NCI-H510A (cell line): ENCODE data around the gene PDE2A.

Experiments
- DNase-seq: peaks from one replicate; lab custom pipeline; 2025; lab: John Stamatoyannopoulos, UW

PDE2A gene

GRCh38 chr11:72655896-72656464 is 18.2 kb downstream of the PDE2A start:
- DNase-seq = no peak

DNA sequence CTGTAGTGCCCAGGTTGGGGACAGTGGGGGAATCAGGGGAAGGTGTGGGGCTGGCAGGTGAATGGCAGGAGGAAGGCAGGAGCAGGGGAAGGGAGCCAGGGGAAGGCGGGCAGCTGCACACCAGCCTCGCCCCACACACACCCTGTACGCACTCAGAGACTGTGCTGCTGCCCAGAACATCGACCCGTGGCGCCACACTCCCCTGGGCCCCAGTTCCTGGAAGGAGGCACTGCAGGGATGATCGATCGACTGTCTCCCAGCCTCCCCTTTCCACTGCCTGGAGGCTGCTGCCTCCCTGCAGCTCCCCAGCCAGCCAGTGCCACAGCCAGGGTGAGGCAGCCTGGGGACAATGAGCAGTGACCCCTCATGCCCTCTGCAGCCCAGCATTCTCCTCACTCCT is 19.2 kb downstream of the PDE2A start:
- no peak for DNase-seq

- no peak for DNase-seq
Observed at GRCh38 chr11:72653649-72654048, 20.6 kb downstream of the PDE2A start.

- peak; percentile 74 for DNase-seq
Observed at GRCh38 chr11:72652873-72653630, 21.2 kb downstream of the PDE2A start.

GRCh38 chr11:72652133-72652532 is 22.1 kb downstream of the PDE2A start:
- DNase-seq = no peak

GRCh38 chr11:72649215-72649976 is 24.8 kb downstream of the PDE2A start:
- no peak for DNase-seq

DNA sequence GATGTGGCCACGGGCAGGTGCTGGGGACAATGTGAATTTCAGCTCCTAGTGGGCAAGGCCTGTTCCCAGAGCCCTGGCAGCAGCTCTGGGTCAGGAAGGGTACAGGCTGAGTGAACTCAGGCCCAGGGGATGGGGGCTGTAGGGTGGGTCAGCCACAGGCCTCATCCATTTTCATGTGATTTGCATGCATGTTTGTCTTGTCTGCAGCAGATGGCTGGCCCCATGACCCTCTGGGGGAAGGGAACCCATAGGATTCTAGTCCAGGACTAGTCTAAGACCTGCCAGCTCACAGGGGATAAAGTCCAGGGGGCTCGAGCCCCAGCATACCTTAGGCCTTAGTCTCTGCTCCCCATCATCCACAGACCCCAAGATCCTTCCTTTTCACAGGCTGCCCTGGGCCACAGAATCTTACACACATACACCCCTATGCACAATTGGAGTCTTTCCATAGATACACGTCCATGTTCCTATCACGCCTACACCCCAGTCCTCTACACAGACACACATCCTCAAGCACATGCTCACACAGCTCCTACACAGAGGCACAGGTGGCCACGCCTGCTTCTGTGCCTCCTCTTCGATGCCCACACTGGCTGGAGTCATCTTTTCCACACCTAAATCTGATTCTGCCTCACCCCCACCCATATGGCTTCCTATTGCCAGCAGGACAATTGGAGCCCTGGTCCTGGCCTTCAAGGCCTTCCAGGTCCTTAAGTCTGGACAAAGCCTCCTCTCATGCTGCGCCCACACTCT is 25.7 kb downstream of the PDE2A start:
- DNase-seq = no peak

DNA sequence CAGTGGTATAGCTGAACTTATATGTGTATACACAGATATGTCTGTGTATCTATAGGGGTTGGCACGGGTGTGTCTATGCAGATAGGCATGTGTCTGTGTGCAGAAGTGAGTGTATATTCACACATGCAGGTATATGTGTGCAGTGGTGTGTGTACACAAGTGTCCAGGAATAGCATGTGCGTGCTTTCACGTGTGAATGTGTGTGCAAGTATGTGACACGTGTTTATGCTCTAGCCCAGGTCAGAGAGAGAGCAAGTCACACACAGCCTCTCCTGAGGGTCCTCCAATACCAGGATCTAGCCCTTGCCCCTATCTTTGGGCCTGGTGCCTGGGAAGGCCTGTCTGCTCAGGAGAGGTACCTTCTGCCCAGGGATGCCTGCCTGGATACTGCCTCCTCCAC is 26.3 kb downstream of the PDE2A start:
- no peak for DNase-seq

- DNase-seq = no peak
Observed at GRCh38 chr11:72646472-72646871, 27.8 kb downstream of the PDE2A start.

GRCh38 chr11:72646024-72646423 is 28.2 kb downstream of the PDE2A start:
- no peak for DNase-seq

DNA sequence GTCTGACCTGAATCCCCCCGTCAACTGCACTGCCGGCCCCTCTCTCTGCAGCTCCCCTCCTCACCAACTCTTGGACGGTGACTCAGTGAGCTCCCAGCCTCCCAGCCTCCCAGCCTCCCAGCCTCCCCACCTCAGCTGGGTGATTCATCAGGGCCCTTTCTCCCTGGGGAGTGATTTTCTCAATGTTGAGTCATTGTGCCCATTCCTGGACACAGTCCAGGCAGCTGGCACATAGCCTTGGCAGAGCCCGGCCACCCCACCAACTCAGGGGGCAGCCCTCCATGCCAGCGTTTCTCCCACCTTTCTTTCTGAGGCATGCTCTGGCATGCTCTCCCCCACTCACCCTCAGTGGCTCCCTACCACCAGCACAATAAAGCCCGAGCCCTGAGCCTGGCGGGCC is 30.7 kb downstream of the PDE2A start:
- DNase-seq = no peak

- DNase-seq = peak; percentile 19
Observed at GRCh38 chr11:72642884-72643522, 31.2 kb downstream of the PDE2A start.

GRCh38 chr11:72642043-72642883 is 32.0 kb downstream of the PDE2A start:
- no peak for DNase-seq

DNA sequence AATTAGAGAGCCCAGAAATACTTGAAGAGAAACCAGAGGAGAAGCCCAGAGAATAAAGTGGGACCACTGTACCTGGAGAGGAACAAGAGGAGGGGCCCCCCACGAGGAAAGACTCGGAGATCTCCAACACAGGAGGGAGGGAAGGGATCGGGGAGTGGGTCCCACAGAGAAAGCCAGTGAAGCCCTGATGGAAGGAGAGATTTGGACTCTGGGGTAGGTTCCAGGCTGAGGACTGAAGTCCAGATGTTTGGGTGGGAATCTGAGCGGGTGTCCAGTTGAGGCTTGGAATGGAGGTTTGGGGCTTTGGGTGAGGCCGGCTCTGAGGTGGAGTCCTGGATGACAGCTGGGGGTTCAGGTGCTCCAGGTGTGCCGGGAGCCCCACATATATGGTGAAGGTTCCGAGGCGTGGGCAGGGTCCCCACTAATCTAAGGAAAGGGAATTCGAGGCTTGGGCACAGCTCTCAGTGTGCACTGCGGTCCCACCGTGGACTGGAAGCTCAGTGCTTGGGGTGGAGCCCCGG is 32.6 kb downstream of the PDE2A start:
- DNase-seq = no peak

GRCh38 chr11:72639502-72640375 is 34.5 kb downstream of the PDE2A start:
- no peak for DNase-seq

DNA sequence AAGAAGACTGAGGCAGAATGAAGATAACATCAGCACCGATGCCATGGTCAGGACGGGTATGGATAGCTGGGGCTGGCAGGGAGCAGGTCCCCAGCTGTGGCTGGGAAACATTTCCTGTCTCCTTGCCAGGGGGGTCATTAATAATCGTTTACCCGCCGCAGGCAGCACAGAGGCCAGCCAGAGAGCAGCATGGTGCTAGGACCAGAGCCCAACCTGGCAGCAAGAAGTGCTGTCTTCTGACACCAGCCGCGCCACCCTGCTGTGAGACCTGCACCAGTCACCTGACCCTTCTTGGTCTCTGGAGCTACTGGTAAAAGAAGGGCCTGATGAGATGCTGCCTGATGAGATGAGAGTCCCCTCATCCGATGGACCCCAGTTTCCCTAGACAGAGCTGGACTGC is 36.3 kb downstream of the PDE2A start:
- peak; percentile 17 for DNase-seq

GRCh38 chr11:72637198-72637597 is 37.0 kb downstream of the PDE2A start:
- peak; percentile 15 for DNase-seq

GRCh38 chr11:72636376-72636775 is 37.8 kb downstream of the PDE2A start:
- no peak for DNase-seq

- DNase-seq = no peak
Observed at GRCh38 chr11:72635933-72636332, 38.3 kb downstream of the PDE2A start.
